ENCODE measurements around the gene RAB11FIP5. TPM values are rescaled to one million over a fixed set of nuclear protein-coding genes. Genes with fewer than 3 reads are reported as not detected.
A peak's percentile ranks its signal among the peaks of the same experiment; 100 is the strongest.
"Not testable (repeated sequence)": the region's sequence is repeated elsewhere in the genome, so short reads cannot be mapped to it uniquely, and the experiment has no call there.

The RAB11FIP5 gene
- total RNA-seq, 2 experiments from 2014 or later = 4.8 to 4.9 TPM

DNA sequence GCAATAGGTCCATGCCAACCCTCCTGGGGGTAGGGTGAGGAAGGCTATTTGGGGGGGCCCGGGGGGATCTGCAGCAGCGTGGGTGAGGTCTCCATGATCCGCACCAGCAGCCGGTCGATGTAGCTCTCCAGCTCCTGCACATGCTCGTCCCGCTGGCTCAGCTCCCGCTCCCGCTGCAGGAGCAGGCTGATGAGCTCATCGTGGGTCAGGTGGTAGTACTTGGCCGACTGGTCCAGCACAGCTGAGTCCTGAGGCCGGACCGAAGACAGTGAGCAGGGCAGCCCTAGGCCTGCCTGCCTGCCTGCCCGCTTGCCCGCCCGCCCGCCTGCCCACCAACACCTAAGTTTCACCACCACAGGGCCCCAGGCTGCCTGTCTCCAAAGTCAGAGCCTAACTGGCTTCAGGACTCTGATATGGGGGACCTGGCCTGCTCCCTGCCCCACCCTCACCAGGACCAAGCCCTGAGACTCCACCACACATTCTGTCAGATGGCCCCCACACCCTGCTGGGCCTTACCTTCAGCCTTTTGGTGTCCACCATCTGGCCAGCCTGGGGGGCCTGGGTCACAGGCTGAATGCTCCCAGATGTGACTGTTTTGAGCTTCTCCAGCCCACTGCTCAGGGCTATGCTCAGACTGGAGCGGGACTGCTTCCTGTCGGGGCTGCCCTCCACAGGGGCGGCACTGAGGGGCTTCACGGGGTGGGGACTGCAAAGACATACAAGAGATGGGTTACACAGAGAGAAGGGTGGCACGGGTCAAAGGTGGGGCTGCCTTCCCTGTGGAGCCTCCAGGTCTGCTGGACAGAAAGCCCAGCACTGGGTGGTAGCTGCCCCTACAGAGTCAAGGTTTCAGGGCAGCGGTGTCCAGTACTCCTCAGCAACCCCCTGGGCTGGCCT is 37.0 kb downstream of the RAB11FIP5 start:
- POLR2A ChIA-PET = no interaction called here
- Mint-ChIP-seq H3K27ac (no peak overlapping the region), H3K4me3 (no peak overlapping the region), H3K27me3 (peaks cover 3% of the 10 kb centered on the region), H3K4me1 (peaks cover 4% of the 10 kb centered on the region), H3K36me3 (no peaks in the 10 kb centered on the region), H3K9me3 (no peaks in the 10 kb centered on the region)
- ATAC-seq (ENCODE audit: low read depth) (no peak), DNase-seq (peak; percentile 24)

DNA sequence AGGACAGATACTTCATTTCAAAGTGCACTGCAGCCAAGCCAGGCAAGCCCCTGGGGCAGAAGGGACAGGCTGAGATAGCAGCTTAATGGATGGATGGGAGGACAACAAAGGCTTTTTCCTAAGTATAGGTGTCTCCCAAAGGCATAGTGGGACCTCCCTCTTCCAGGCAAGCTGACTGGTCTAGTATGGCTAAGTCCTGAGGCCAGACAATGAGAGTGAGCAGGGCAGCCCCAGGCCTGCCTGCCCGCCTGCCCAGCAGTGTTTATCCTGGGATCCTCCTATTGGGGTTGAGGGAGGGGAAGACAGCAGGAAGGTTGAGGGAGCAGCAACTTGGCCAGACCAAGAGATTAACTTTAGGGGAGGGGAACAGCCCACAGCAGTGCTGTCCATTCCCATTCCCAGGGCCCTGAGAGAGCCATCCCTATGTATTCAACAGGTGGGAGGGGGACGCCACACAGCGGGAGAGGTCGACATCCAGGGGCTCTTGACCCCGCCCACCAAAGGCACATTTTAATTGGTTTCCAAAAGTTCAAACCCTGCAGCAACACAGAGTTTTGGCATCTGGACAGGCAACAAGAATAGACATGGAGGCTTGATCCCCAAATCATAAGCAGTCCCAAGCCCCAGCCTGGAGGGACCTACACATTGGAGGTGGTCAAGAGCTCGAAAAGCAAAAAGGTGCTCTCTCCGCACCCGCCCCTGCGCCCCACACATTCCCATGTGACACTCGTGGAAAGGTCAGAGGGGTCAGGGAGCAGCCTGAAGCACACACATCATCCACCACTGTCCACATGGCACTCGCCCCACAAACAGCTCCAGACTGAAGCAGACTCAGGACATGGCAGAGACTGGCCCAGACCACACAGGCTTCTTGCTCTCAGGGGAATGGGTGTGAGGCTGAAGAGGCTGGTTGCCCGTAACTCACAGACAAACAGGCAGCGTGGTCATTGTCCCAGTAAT is 38.4 kb downstream of the RAB11FIP5 start:
- Mint-ChIP-seq H3K9me3 (no peaks in the 10 kb centered on the region), H3K36me3 (peaks cover 2% of the 10 kb centered on the region), H3K27ac (no peak overlapping the region), H3K4me1 (peaks cover 11% of the 10 kb centered on the region), H3K4me3 (no peak overlapping the region), H3K27me3 (peaks cover 3% of the 10 kb centered on the region)
- no peak for ATAC-seq (ENCODE audit: low read depth)
- POLR2A ChIA-PET = no interaction called here
- peak; percentile 19 for DNase-seq

DNA sequence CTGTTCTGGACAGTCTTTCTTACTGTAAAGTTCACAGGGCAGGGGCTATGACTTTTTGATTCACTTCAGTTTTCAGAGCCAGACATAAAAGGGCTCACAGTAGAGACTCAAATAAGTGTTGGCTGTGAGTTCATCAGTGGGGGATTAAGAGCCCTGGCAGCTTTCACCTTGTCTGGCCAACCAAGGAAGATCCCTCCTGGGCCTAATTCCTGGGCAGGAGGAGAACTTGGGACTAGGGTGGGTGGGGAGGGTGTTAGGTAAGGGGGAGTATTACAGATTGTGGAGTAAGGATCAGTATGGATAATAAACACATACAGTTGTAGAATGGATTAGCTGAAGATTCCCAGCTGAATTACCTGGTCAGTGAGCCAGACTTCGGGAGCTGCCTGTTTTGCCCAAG is 40.3 kb downstream of the RAB11FIP5 start:
- Mint-ChIP-seq H3K4me3 (peak overlapping the region; percentile 92), H3K36me3 (peaks cover 8% of the 10 kb centered on the region), H3K4me1 (peaks cover 21% of the 10 kb centered on the region), H3K27me3 (peaks cover 3% of the 10 kb centered on the region), H3K9me3 (no peaks in the 10 kb centered on the region), H3K27ac (peak overlapping the region; percentile 92)
- ATAC-seq (ENCODE audit: low read depth) (no peak), DNase-seq (peak; percentile 12)
- POLR2A ChIA-PET = no interaction called here

DNA sequence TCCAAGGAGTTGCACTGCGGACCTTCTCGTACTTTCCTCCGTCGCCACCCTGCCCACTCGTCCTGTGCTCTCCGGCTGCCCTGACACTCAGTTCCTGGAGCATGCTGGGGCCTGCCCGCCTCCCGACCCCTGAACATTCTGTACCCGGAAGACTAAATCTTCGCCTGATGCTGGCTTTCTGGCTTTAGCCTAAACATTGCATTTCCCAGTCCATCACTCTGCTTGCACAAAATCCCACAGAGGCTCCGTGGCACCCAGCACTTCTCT is 40.7 kb downstream of the RAB11FIP5 start:
- H3K4me3 Mint-ChIP-seq = peak overlapping the region; percentile 92
- POLR2A ChIA-PET = interaction anchor here (0.9 kb wide), 1 partner anchor 89 kb away, joined by 3 read pairs; no protein-coding TSS in a partner anchor
- H3K27me3 Mint-ChIP-seq = peaks cover 3% of the 10 kb centered on the region
- peaks cover 21% of the 10 kb centered on the region for H3K4me1 Mint-ChIP-seq
- ATAC-seq (ENCODE audit: low read depth) = peak; percentile 16
- peak overlapping the region; percentile 92 for H3K27ac Mint-ChIP-seq
- no peaks in the 10 kb centered on the region for H3K9me3 Mint-ChIP-seq
- no peak for DNase-seq
- H3K36me3 Mint-ChIP-seq = peaks cover 11% of the 10 kb centered on the region

DNA sequence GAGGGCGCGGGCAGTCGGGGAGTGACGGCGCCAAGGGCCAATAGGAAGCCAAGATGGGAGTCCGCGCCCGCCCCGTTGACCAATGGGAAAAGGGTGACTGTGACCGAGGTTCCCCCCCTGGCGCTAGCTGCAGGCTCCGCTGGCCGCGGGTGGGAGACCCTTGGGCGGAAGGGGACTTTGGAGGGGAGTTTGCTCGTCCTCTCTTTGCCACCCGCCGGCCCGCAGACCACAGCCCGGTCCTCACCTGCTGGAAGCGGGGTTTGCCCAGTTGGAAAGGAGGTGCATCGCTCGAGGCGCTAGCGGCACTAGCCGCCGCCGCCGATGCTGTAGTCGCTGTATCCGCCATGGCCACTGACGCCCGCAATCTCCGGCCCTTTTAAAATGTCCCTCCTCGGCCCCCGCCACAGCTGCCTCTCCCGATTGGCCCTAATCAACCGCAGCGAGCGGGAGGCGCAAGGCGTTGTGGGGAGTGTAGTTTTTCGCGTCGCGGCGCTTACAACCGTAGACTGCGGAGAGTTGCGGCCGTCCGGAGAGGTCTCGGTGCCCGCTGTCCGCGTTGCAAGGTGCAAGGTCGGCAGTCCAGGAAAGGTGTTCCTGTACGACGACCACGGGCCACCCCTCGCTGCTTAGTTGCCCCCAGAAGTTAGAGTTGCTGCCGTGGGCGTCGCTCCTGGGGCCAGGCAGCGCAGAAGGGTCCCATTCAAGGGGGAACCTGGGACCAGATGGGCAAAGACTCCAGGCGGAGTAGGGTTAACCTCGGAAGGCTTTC is 41.2 kb downstream of the RAB11FIP5 start, which contains the start of gene SFXN5:
Gene SFXN5, minus strand, starts transcription at position 353 of the 769 bp plus-strand sequence. Its CDS starts 7 bp downstream, at position 346.
- peaks cover 22% of the 10 kb centered on the region for H3K4me1 Mint-ChIP-seq
- peak within 1 kb of the TSS; percentile 92 for H3K27ac Mint-ChIP-seq
- POLR2A ChIA-PET = interaction anchor here (0.6 to 1.3 kb wide), 6 partner anchors 17 to 1515 kb away, joined by 3 to 5 read pairs (median 3); partner anchors contain the start of gene PRADC1
- no peaks in the 10 kb centered on the region for H3K9me3 Mint-ChIP-seq
- DNase-seq (peak; percentile 98), ATAC-seq (ENCODE audit: low read depth) (peak; percentile 88)
- peaks cover 3% of the 10 kb centered on the region for H3K27me3 Mint-ChIP-seq
- H3K36me3 Mint-ChIP-seq = peaks cover 11% of the 10 kb centered on the region
- peak within 1 kb of the TSS; percentile 92 for H3K4me3 Mint-ChIP-seq

DNA sequence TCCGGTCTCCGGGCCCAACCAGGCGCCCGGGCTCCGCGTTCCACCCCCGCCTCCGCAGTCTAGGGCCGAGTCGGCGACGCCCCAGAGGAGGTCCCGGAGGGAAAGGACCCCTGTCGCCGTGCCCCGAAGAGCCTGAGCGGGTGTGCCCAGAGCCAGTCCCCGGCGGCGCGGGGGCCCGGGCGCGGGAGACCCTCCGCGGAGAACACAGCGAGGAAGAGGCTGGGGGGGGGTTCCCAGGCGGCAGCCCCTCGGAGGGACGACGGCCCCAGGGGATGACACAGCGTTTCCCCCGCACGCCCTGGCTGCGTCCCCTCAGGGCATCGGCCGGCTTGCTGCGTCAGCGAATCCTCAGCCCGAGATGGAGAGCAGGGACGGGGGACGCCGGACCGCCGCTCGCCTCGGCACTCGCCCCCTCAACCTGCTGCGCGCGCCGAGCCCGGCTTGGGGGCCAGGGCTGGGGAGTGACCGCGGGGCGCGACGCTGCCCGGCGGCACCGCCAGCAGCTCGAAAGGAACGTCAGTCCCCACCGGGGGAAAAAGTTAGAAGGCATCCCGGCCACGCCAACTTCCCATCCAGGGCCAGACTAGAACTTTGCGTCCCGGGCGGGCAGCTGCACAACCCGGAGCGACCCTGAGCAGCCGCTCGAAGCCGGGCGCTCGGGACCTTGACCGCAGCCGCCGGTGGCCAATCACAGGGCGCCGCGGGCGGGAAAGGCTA is 41.9 kb downstream of the RAB11FIP5 start:
- peak; percentile 21 for ATAC-seq (ENCODE audit: low read depth)
- H3K36me3 Mint-ChIP-seq = peaks cover 14% of the 10 kb centered on the region
- H3K27ac Mint-ChIP-seq = peak overlapping the region; percentile 92
- peak; percentile 72 for DNase-seq
- H3K9me3 Mint-ChIP-seq = no peaks in the 10 kb centered on the region
- peaks cover 24% of the 10 kb centered on the region for H3K4me1 Mint-ChIP-seq
- H3K4me3 Mint-ChIP-seq = peak overlapping the region; percentile 92
- POLR2A ChIA-PET = interaction anchor here (0.6 to 1.3 kb wide), 5 partner anchors 18 to 1516 kb away, joined by 3 to 5 read pairs (median 3); partner anchors contain the start of gene PRADC1
- no peaks in the 10 kb centered on the region for H3K27me3 Mint-ChIP-seq

DNA sequence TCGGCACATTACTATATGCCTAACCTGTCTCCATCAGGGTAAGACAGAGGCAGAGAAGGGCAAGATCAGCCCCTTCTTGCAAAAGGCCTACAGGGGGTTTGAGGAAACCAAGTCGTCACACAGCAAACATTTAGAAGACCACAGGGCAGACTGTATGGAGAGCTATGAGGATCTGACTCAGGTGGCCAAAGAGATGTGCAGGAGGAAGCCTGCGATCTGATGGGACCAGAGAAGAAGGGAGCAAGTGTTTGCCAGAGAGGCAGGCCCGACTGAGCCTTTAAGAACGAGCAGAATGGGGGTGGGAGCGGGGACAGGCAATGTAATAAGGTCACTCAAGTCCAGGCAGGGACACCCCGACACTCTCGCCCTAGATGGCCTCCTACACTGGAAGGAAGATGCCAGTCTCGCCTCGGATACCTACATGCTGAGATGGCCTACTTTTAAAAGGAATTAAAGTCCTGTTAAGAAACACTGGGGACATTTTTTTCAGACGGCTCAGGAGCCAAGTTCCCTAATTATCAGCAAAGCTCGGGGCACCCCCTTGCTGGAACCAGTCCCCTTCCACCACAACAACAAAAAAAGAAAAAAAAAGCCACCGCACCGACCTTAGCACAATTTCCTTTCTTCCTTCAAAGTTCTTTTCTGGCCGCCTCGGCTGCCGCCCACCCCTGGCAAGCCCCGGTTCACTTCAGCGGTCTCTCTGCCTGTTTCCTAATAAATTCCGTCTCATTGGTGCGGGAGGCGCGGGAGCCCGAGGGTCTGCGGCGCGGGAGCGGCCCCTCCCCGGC is 42.7 kb downstream of the RAB11FIP5 start:
- Mint-ChIP-seq H3K4me3 (peak overlapping the region; percentile 92), H3K9me3 (no peaks in the 10 kb centered on the region), H3K4me1 (peaks cover 26% of the 10 kb centered on the region), H3K36me3 (peaks cover 16% of the 10 kb centered on the region), H3K27me3 (no peaks in the 10 kb centered on the region), H3K27ac (peak overlapping the region; percentile 46)
- ATAC-seq (ENCODE audit: low read depth) (no peak), DNase-seq (peak; percentile 40)
- POLR2A ChIA-PET = no interaction called here

DNA sequence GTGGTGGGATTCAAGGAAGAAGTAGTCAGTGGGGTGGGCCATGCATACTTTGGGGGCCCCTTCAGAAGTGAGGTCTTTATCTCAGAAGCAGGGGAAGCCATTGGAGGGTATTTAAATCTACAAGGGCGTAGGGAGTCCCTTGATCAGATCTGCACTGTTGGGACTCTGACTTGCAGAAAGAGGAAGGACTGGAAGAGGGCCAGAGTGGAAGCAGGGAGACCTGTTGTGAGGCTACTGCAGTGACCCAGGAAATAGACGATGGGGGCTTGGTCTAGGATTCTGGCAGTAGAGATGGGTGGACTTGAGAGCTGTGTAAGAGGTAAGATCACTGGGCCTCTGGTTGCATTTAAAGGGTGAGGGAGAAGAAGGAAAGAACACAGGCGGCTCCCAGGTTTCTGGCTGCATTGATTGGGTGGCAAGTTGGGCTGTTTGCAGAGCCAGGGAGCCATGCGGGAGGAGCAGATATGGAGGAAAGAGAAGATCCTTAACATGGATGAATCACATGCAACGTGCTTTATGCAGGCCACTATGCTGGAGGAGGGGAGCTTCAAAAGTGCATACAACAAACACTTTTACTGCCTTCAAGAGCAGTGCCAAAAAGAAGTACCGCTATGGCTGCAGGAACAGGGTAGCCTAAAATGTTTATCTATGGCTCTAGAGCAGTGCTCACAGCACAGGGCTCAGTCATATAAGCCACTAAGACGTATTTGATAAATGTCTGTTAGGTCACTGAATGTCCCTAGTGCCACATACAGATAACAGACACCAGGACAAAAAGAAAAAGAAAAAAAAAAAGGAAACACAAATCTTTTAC is 43.5 kb downstream of the RAB11FIP5 start:
- Mint-ChIP-seq H3K36me3 (peaks cover 18% of the 10 kb centered on the region), H3K4me3 (peak overlapping the region; percentile 92), H3K4me1 (peaks cover 29% of the 10 kb centered on the region), H3K9me3 (no peaks in the 10 kb centered on the region), H3K27ac (peak overlapping the region; percentile 46), H3K27me3 (no peaks in the 10 kb centered on the region)
- POLR2A ChIA-PET = no interaction called here
- DNase-seq (no peak), ATAC-seq (ENCODE audit: low read depth) (no peak)

DNA sequence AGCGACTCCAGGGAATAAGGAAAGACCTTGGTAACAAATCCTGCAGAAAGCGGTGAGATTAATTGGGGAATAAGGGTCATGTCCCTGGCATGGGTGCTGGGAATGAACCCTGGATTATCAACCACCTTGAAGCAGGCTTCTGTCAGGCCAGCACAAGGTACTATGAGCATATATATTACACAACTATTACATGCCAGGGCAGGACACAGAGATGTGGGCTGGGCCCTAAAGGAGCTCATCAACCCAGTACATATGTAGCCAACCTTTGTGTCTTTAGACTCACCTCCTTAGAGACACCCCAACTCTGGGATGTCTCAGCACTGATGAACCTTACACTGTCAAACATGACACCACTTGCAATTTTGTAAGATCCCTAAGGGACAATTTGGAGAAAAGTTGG is 44.6 kb downstream of the RAB11FIP5 start:
- DNase-seq = no peak
- Mint-ChIP-seq H3K4me1 (peaks cover 29% of the 10 kb centered on the region), H3K36me3 (peaks cover 18% of the 10 kb centered on the region), H3K9me3 (no peaks in the 10 kb centered on the region), H3K4me3 (no peak overlapping the region), H3K27ac (no peak overlapping the region), H3K27me3 (no peaks in the 10 kb centered on the region)
- POLR2A ChIA-PET = no interaction called here
- ATAC-seq (ENCODE audit: low read depth) = no peak

DNA sequence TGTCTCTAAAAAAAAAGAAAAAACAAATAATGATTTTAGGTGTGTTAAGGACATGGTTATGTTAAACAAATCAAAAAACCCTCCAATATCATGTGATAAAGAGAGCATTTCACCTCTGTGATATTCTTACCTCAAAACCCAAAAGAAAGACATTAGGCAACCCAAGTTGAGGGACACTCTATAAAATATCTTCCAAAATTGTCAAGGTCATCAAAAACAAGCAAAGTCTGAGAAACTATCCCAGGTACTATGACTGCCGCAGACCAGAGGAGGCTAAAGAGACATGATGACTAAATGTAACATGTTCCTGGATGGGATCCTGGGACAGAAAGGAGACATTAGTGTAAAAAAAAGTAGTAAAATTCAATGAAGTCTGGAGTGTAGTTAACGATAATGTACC is 45.7 kb downstream of the RAB11FIP5 start:
- Mint-ChIP-seq H3K9me3 (no peaks in the 10 kb centered on the region), H3K4me1 (peaks cover 28% of the 10 kb centered on the region), H3K27me3 (no peaks in the 10 kb centered on the region), H3K27ac (no peak overlapping the region), H3K4me3 (no peak overlapping the region), H3K36me3 (peaks cover 18% of the 10 kb centered on the region)
- ATAC-seq (ENCODE audit: low read depth) (no peak), DNase-seq (no peak)
- POLR2A ChIA-PET = no interaction called here

DNA sequence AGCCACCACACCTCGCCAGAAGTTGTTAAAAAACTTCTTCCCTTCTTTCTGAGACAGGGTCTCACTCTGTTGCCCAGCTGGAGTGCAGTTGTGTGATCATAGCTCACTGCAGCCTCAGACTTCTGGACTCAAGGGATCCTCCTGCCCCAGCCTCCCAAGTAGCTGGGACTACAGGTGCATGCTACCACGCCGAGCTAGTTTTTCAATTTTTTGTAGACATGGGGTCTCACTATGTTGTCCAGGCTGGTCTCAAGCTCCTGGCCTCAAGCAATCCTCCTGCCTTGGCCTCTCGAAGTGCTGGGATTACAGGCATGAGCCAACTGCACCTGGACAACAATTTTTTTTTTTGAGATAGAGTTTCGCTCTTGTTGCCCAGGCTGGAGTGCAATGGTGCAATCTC is 47.7 kb downstream of the RAB11FIP5 start:
- Mint-ChIP-seq H3K4me1 (peaks cover 26% of the 10 kb centered on the region), H3K36me3 (peaks cover 18% of the 10 kb centered on the region)
- DNase-seq; ATAC-seq (ENCODE audit: low read depth); H3K27me3 Mint-ChIP-seq; POLR2A ChIA-PET; H3K27ac Mint-ChIP-seq; H3K9me3 Mint-ChIP-seq; H3K4me3 Mint-ChIP-seq: not testable (repeated sequence)

Measured in activated naive CD8-positive, alpha-beta T cell treated with anti-CD3 and anti-CD28 coated beads, Interleukin-2, amount 10 ng/mL, durations not matched to agents 7 days and 5 days (primary cell).